Heart left ventricle (tissue), 16 donors: ENCODE measurements around the gene TSPAN11. TPM values are rescaled to one million over a fixed set of nuclear protein-coding genes. Genes with fewer than 3 reads are reported as not detected.

Experiments
- ATAC-seq, 4 donors: fragments of 200-7000 bp; cut with Tn5 transposase; one replicate each; pipeline ENCODE4 v1.9.1; 2020 to 2022; ENCODE audit warnings: moderate library complexity in 4 of 4, mild to moderate bottlenecking in 3 of 4, moderate number of reproducible peaks in 1 of 4
- DNase-seq, 5 donors: peaks; one replicate each; pipeline ENCODE4 v3.0.0-alpha.2; 2020
- H3K27ac ChIP-seq, 12 donors: fragments of 200-600 bp; sonication (generic) in 4 of 12; one replicate each; pipeline versions ENCODE4 v1.5.0 to v1.8.0; 2016 to 2022; ENCODE audit warnings: mild to moderate bottlenecking in 2 of 12
- H3K27me3 ChIP-seq, 9 donors: fragments of 200-600 bp; sonication (generic) in 2 of 9; one replicate each; pipeline versions ENCODE4 v1.5.1 to v1.8.0; 2016 to 2022; ENCODE audit warnings: mild to moderate bottlenecking in 3 of 9
- H3K36me3 ChIP-seq, 9 donors: fragments of 200-600 bp; sonication (generic) in 2 of 9; one replicate each; pipeline versions ENCODE4 v1.5.0 to v1.8.0; 2018 to 2022; ENCODE audit warnings: mild to moderate bottlenecking in 2 of 9
- H3K4me1 ChIP-seq, 12 donors: fragments of 200-600 bp; sonication (generic) in 4 of 12; one replicate each; pipeline versions ENCODE4 v1.5.0 to v1.8.0; 2016 to 2022; ENCODE audit warnings: mild to moderate bottlenecking in 3 of 12
- H3K4me3 ChIP-seq, 12 donors: fragments of 200-600 bp; sonication (generic) in 4 of 12; one replicate each; pipeline versions ENCODE4 v1.5.0 to v1.8.0; 2017 to 2022; ENCODE audit warnings: mild to moderate bottlenecking in 9 of 12, moderate library complexity in 4 of 12
- H3K9me3 ChIP-seq, 12 donors: fragments of 200-600 bp; sonication (generic) in 4 of 12; one replicate each; pipeline versions ENCODE4 v1.5.0 to v1.8.0; 2016 to 2022; ENCODE audit warnings: mild to moderate bottlenecking in 1 of 12
- POLR2A ChIP-seq, 2 donors: fragments of 450-650 bp; IDR thresholded peaks; one replicate each; pipeline ENCODE4 v1.6.1; 2017; ENCODE audit warnings: antibody characterized with exemption in 2 of 2, mild to moderate bottlenecking in 2 of 2, moderate library complexity in 2 of 2
- WGBS, 4 donors: extraction: QIAGEN DNeasy Blood & Tissue Kit in 2 of 4; methylation state at CpG; one replicate each; pipeline versions ENCODE4 v1.1.5 to v1.1.7; 2013 to 2018; 5-methylcytosine and 5-hydroxymethylcytosine counted together
- intact Hi-C, 10 donors: fragments of 100-400 bp; cut with DNase I; formaldehyde crosslinking; loops; one replicate each; pipeline versions ENCODE4 v1.11.1 to v1.14.2; 2022
- polyA plus RNA-seq, 2 donors: library from polyadenylated mRNA; stranded (reverse); fragments of 200-250 nt; gene quantifications; one replicate each; pipeline ENCODE4 v1.2.3, GENCODE V29; 2013
- total RNA-seq, 9 donors: library from RNA; depleted of rRNA in 2 of 9; stranded (reverse); fragments of >200 nt in 2 of 9; fragmentation: NEBNext Ultra II Directional in 3 of 9; extraction: Animal tissue kit (Norgen Biotek cat#: 25700) in 3 of 9; gene quantifications; one replicate each; pipeline versions ENCODE4 v1.1.0 to v1.2.4, GENCODE V29; 2016 to 2023
- TF ChIP-seq, protein P1 (sequence below), 12 donors: fragments of 200-600 bp; sonication (generic) in 4 of 12; IDR thresholded peaks; one replicate each; pipeline versions ENCODE4 v1.5.0 to v1.8.0; 2018 to 2022; ENCODE audit warnings: antibody characterized with exemption in 12 of 12, mild to moderate bottlenecking in 5 of 12
- donor health status: ischemic (EF 13 %, LVEDD 7.1; RV severe dilation, severe dysfunction).
- donor health status: healthy with polysubstance abuse.
- donor health status: DM: no; HTN: yes; CAD: no.
- donor health status: DM: no; HTN: no; CAD: no.
- donor health status: ischemic (EF 25% LVEDD 6.9; RV normal size, moderate dysfunction).
- donor health status: ischemic (EF 25% LVEDD 5.7; RV mildly dilated, moderate dysfunction).
- donor health status: healthy.
- donor health status: DM: yes; HTN: yes; CAD: no.
- donor health status: ischemic (EF 35%, LVEDD 5.7; RV mildly dilated, moderate dysfunction).
- donor health status: nonischemic (EF 11% LVEDD 7.7; RV severe dilation, severe dysfunction).
- donor health status: DM: yes; HTN: yes; CAD: no.
- donor health status: PGD.
- donor health status: ischemic (EF 29% LVEDD 5.4; RV normal size, mild dysfunction).
- donor health status: nonischemic (EF 23%, LVEDD 6.1; RV moderate dilation, normal function).

TSPAN11 gene
- total and polyA plus RNA-seq, 11 donors, result 0.49 to 4.2 (median 1.9) TPM

DNA sequence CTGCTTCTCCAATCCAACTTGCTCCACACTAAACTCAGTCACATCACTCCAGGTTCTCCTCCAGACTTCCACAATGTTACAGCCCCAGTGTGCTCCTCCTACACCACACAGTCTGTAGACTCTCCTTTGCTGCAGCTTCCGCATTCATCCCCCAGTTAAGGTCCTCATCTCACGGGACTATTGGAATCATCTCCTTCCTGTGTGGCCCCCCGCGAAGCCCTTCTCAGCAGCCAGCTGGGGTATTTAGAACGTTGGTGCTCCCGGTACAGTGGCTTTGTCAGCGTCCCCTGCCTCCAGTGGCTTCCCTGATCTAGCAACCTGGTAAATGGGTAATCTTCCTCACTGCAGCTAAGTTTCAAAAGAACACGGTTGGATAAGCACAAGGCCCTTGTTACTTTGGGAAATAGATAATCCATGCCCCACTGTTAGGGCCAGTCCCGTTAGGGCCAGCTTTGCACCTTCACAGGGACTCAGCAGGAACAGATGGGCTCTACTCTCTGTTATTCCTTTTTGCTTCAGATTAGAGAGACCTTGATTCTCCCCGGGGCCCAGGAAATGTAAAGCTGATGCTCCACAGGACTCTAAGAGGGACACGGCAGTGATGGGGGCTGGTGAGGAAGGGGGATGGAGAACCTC, 823 bp upstream of the TSPAN11 start:
- Histone ChIP-seq H3K27ac (peak overlapping the region in 4 of 12 donors; percentile 22 to 44 (median 30)), H3K4me3 (peak overlapping the region in 10 of 12 donors; percentile 34 to 56 (median 46)), H3K27me3 (peaks cover 0 to 29% (median 9%) of the 10 kb centered on the region in 9 donors), H3K4me1 (peaks cover 0 to 20% (median 2%) of the 10 kb centered on the region in 12 donors), H3K9me3 (no peaks in the 10 kb centered on the region), H3K36me3 (no peaks in the 10 kb centered on the region)
- ATAC-seq (no peak), DNase-seq (peak in 1 of 5 donors; percentile 14)
- intact Hi-C loops, result no loop called here
- no peak for TF ChIP-seq POLR2A (IDR thresholded peaks at IDR 0.05)
- TF ChIP-seq, protein P1, sequence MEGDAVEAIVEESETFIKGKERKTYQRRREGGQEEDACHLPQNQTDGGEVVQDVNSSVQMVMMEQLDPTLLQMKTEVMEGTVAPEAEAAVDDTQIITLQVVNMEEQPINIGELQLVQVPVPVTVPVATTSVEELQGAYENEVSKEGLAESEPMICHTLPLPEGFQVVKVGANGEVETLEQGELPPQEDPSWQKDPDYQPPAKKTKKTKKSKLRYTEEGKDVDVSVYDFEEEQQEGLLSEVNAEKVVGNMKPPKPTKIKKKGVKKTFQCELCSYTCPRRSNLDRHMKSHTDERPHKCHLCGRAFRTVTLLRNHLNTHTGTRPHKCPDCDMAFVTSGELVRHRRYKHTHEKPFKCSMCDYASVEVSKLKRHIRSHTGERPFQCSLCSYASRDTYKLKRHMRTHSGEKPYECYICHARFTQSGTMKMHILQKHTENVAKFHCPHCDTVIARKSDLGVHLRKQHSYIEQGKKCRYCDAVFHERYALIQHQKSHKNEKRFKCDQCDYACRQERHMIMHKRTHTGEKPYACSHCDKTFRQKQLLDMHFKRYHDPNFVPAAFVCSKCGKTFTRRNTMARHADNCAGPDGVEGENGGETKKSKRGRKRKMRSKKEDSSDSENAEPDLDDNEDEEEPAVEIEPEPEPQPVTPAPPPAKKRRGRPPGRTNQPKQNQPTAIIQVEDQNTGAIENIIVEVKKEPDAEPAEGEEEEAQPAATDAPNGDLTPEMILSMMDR (IDR thresholded peaks at IDR 0.05), result no peak
- 64 to 68% (median 66%) methylated on average over 10 to 11 of the region's 11 CpGs for WGBS, 4 donors

DNA sequence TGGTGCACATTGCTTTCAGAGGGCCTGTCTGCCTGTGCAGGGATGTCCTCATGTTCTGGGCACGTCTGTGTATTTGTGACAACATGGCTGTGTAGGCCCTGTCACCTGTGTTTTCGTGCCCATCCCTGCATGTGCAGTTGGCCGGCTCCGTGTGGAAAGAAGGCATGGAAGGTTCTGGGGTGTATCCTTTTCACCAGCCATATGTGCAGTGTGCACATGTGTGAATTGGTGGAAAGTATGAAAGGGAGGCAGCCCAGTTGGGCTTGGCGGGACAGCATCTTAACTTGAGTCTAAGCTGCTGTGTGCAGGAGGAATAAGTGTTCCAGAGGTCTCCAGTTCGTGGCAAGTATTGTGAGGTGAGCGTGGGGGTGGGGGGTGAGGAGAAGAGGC, 669 bp downstream of the TSPAN11 start:
- Histone ChIP-seq H3K27ac (peak overlapping the region in 2 of 12 donors; percentile 32 to 44), H3K36me3 (no peaks in the 10 kb centered on the region), H3K9me3 (no peaks in the 10 kb centered on the region), H3K4me1 (peaks cover 0 to 20% (median 2%) of the 10 kb centered on the region in 12 donors), H3K4me3 (peak overlapping the region in 5 of 12 donors; percentile 41 to 56 (median 51)), H3K27me3 (peaks cover 0 to 29% (median 9%) of the 10 kb centered on the region in 9 donors)
- intact Hi-C loops, result no loop called here
- peak in 1 of 5 donors; percentile 7 for DNase-seq
- WGBS, 4 donors, result 92 to 93% (median 92%) methylated on average over 7 of the region's 7 CpGs
- no peak for ATAC-seq
- TF ChIP-seq POLR2A (IDR thresholded peaks at IDR 0.05), result no peak
- TF ChIP-seq, protein P1 (IDR thresholded peaks at IDR 0.05), result no peak

DNA sequence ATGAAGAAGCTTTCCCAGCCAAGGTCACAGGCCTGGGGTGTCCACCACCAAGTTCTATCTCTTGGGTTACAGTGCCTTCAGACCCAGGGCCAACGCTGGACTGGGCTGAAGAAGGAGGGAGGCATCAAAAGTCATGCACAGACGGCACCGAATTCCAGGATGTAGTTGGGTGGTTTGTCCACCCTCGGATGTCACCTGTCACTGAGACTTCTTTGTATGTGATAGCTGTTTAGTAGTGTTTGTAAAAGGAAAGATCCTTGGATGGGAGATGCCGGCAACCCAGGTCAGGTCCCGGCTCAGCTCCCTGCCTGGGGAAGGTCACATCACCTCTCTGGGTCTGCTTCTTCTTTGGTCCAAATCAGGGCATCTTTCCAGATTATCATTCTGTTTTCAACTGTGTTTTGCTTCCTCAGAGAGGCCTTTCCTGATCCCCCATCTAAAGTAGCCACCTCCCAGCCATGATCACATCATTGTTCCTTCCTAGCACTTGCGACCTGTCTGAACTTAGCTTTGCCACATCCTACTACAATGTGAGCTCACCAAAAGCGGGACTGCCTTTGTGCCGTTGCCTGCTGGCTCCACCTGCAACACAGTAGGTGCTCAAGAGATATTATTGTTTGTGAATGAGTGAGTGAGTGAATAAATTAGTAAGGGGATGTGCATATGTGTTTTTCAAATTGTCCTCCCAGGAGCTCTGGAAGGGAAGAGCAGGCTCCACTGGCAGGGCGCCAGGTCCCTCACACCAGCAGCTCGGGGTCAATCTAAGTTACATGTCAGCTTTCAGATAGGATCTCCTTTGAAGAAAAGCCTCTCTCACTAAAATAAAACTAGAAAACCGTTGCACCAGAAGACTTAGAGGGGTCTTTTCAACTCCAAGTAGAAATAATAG, 2.1 kb downstream of the TSPAN11 start:
- H3K27me3 ChIP-seq, result peaks cover 0 to 29% (median 9%) of the 10 kb centered on the region in 9 donors
- DNase-seq, result peak in 3 of 5 donors; percentile 25 to 43 (median 27)
- no peak for TF ChIP-seq POLR2A (IDR thresholded peaks at IDR 0.05)
- TF ChIP-seq, protein P1 (IDR thresholded peaks at IDR 0.05), result no peak
- H3K4me3 ChIP-seq, result no peak overlapping the region
- H3K9me3 ChIP-seq, result no peaks in the 10 kb centered on the region
- H3K27ac ChIP-seq, result no peak overlapping the region
- WGBS, 4 donors, result 58 to 66% (median 61%) methylated on average over 12 of the region's 12 CpGs
- intact Hi-C loops, result no loop called here
- ATAC-seq, result no peak
- H3K36me3 ChIP-seq, result no peaks in the 10 kb centered on the region
- peaks cover 0 to 20% (median 2%) of the 10 kb centered on the region in 12 donors for H3K4me1 ChIP-seq

DNA sequence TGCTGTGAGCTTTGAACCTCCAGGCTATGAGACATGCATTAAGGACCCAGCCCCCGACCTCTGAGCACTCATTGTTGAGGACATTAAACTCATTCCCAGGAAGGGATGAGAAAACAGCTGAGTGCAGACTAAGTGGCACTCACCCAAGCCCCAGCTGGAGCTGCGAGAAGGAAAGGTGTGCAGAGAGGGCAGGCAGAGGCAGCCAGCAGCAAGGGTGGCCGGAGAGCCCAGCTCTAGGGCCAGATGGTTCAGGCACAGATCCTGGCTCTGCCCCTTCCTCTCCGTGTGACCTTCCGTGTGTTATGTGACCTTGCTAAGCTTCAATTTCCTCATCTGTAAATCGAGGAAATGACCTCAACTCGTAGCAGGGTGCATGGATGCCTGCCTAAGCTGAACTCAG, 3.7 kb downstream of the TSPAN11 start:
- no peak overlapping the region for H3K4me3 ChIP-seq
- 43 to 70% (median 59%) methylated on average over 7 of the region's 7 CpGs for WGBS, 4 donors
- H3K27ac ChIP-seq, result no peak overlapping the region
- no peaks in the 10 kb centered on the region for H3K9me3 ChIP-seq
- peaks cover 0 to 20% (median 2%) of the 10 kb centered on the region in 12 donors for H3K4me1 ChIP-seq
- TF ChIP-seq POLR2A (IDR thresholded peaks at IDR 0.05), result no peak
- TF ChIP-seq, protein P1 (IDR thresholded peaks at IDR 0.05), result no peak
- H3K36me3 ChIP-seq, result no peaks in the 10 kb centered on the region
- peaks cover 0 to 19% (median 9%) of the 10 kb centered on the region in 9 donors for H3K27me3 ChIP-seq
- intact Hi-C loops, result no loop called here
- DNase-seq (no peak), ATAC-seq (no peak)
